Heart left ventricle (tissue), 13 donors: Measurements from ENCODE around the gene SHROOM2.

ENCODE experiments used
- CTCF ChIP-seq, 12 donors: fragments of 200-600 bp; sonication (generic) in 4 of 12; IDR thresholded peaks; one replicate each; pipeline versions ENCODE4 v1.5.0 to v1.8.0; 2018 to 2022; ENCODE audit warnings: antibody characterized with exemption in 12 of 12, mild to moderate bottlenecking in 5 of 12
- POLR2A ChIP-seq, 2 donors: fragments of 450-650 bp; IDR thresholded peaks; one replicate each; pipeline ENCODE4 v1.6.1; 2017; ENCODE audit warnings: antibody characterized with exemption in 2 of 2, mild to moderate bottlenecking in 2 of 2, moderate library complexity in 2 of 2
- donor health status: ischemic (EF 13 %, LVEDD 7.1; RV severe dilation, severe dysfunction).
- donor health status: DM: no; HTN: yes; CAD: no.
- donor health status: DM: no; HTN: no; CAD: no.
- donor health status: ischemic (EF 25% LVEDD 6.9; RV normal size, moderate dysfunction).
- donor health status: ischemic (EF 25% LVEDD 5.7; RV mildly dilated, moderate dysfunction).
- donor health status: ischemic (EF 35%, LVEDD 5.7; RV mildly dilated, moderate dysfunction).
- donor health status: nonischemic (EF 11% LVEDD 7.7; RV severe dilation, severe dysfunction).
- donor health status: DM: yes; HTN: yes; CAD: no.
- donor health status: PGD.
- donor health status: ischemic (EF 29% LVEDD 5.4; RV normal size, mild dysfunction).
- donor health status: nonischemic (EF 23%, LVEDD 6.1; RV moderate dilation, normal function).

- no peak for TF ChIP-seq POLR2A (IDR thresholded peaks at IDR 0.05)
- TF ChIP-seq CTCF (IDR thresholded peaks at IDR 0.05): no peak
Observed at GRCh38 chrX:9997524-9997923, 211.3 kb downstream of the SHROOM2 start.
